Activated naive CD4-positive, alpha-beta T cell treated with anti-CD3 and anti-CD28 coated beads for 36 hours (primary cell): ENCODE data around the gene CCDC93. TPM values are rescaled to one million over a fixed set of nuclear protein-coding genes. Genes with fewer than 3 reads are reported as not detected.
"Not testable (repeated sequence)": the region's sequence is repeated elsewhere in the genome, so short reads cannot be mapped to it uniquely, and the experiment has no call there.

Source experiments
- CTCF ChIA-PET: fragments of 350-600 bp; sonication (Branson Sonifier 250); formaldehyde crosslinking; loops from one replicate; lab custom pipeline; 2021; ENCODE audit warnings: antibody characterized with exemption; lab: Charles Lee
- DNase-seq: peaks from one replicate; pipeline ENCODE4 v3.0.0-alpha.2; 2020
- H3K27ac Mint-ChIP-seq: one replicate; pipeline ENCODE4 v1.8.0; 2021; ENCODE audit warnings: mild to moderate bottlenecking, mixed read lengths
- H3K27me3 Mint-ChIP-seq: one replicate; pipeline ENCODE4 v1.8.0; 2021; ENCODE audit warnings: low read depth, mixed read lengths
- H3K36me3 Mint-ChIP-seq: one replicate; pipeline ENCODE4 v1.8.0; 2021; ENCODE audit warnings: low read depth, mixed read lengths
- H3K4me1 Mint-ChIP-seq: one replicate; pipeline ENCODE4 v1.8.0; 2021; ENCODE audit warnings: low read depth, mixed read lengths
- H3K4me3 Mint-ChIP-seq: one replicate; pipeline ENCODE4 v1.8.0; 2021; ENCODE audit warnings: mild to moderate bottlenecking, moderate library complexity, mixed read lengths
- H3K9me3 Mint-ChIP-seq: one replicate; pipeline ENCODE4 v1.8.0; 2021; ENCODE audit warnings: mixed read lengths
- intact Hi-C: fragments of 100-400 bp; cut with micrococcal nuclease; formaldehyde crosslinking; loops from one replicate; pipeline ENCODE4 v1.15.1; 2023
- total RNA-seq, 2 experiments: library from RNA; stranded (reverse); gene quantifications; one replicate each; pipeline ENCODE4 v1.2.3, GENCODE V29; 2021

Gene CCDC93
- total RNA-seq, 2 experiments from 2014 or later: 29.0 to 32.8 TPM

DNA sequence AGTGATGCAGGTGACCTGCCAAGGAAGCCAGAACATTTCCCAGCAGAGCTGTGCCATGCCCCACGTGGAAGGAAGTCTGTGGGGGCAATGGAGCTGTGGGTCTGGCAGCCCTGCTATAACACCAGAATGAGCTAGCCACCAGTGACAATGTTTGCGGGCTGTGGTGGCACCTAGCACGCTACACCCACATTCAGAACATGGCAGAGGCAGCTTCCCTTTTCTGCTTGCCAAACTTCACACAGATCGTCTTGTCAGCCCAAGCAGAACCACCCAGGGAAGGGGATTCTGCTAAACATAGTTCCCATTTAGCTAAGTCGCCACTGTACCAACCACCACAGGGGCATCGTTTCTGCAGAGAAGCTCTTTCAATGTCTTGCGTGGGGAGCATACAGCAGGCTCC, 27.0 kb upstream of the CCDC93 start:
- H3K9me3 Mint-ChIP-seq: peaks cover 5% of the 10 kb centered on the region
- no peak for DNase-seq
- intact Hi-C loops: loop anchor here (10.0 kb wide), 1 partner anchor 274 kb away; no protein-coding TSS in a partner anchor
- CTCF ChIA-PET: interaction anchor here (2.9 kb wide), 1 partner anchor 8 kb away, joined by 14 read pairs; no protein-coding TSS in a partner anchor
- H3K36me3 Mint-ChIP-seq: peaks cover 3% of the 10 kb centered on the region
- H3K27me3 Mint-ChIP-seq: peaks cover 35% of the 10 kb centered on the region
- no peak overlapping the region for H3K27ac Mint-ChIP-seq
- no peak overlapping the region for H3K4me3 Mint-ChIP-seq
- no peaks in the 10 kb centered on the region for H3K4me1 Mint-ChIP-seq

DNA sequence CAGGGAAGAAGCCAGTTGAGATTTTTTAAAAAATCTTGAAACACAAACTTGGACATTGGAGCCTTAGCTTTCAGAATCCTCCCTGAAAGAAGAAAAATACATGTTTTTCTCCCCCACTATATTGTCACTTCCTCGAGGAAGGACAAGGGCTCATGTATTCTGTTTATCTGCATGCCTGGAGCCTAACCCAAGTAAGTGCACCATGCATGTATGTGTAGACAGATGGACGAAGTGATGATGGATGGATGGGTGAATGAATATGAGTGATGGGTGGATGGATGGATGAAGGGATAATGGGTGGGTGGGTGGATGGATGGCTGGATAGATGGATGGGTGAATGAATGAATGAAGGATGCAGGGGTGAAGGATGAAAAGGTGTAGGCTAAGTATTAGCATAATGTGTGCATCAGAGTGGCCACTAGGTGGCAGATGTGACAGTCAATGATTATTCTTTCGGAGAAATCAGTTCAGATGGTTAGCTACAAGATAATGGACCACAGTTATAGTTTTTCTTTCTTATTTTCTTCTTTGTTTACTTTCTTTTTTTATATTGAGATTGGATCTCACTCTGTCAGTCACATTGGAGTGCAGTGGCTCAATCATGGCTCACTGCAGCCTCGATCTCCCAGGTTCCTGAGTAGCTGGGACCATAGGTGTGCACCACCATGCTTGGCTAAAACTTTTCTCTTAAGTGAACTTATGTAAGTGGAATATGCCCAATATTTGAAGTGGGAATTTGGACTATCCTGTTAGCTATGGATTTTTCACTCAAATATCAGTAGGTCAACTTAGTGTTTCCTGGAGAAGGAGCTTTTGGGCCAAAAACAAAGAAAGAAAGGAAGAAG, 18.5 kb upstream of the CCDC93 start:
- no peaks in the 10 kb centered on the region for H3K4me1 Mint-ChIP-seq
- CTCF ChIA-PET: interaction anchor here (0.7 to 2.7 kb wide), 23 partner anchors 9 to 1142 kb away, joined by 3 to 14 read pairs (median 5); no protein-coding TSS in a partner anchor

DNA sequence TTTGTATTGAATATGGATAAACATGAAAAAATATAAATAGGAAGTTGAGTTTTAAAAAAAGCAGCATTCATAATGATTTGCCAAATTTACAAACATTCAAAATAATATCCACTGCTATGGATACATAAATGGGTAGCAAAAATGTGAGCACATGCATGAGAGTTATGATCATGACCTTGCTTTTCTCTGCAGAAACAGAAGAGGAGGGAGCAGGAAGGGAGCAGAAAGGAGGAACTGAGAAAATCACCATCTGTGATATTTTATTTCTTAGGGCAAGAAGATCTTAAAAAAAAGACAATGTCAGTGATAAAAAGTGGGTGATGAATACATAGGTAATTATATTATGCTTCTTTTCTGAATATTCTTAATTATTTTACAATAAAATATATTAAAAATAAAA, 17.7 kb upstream of the CCDC93 start:
- no peak for DNase-seq
- Mint-ChIP-seq H3K4me3 (no peak overlapping the region), H3K9me3 (peaks cover 9% of the 10 kb centered on the region), H3K4me1 (no peaks in the 10 kb centered on the region), H3K27me3 (peaks cover 38% of the 10 kb centered on the region), H3K27ac (no peak overlapping the region), H3K36me3 (peaks cover 3% of the 10 kb centered on the region)
- CTCF ChIA-PET: interaction anchor here (0.9 to 2.7 kb wide), 3 partner anchors 15 to 1143 kb away, joined by 3 to 14 read pairs (median 4); no protein-coding TSS in a partner anchor
- intact Hi-C loops: no loop called here

More for the DNA sequence above, 18.5 kb upstream of the CCDC93 start:
- peak; percentile 69 for DNase-seq
- Mint-ChIP-seq H3K27ac (no peak overlapping the region), H3K27me3 (peaks cover 42% of the 10 kb centered on the region), H3K36me3 (peaks cover 3% of the 10 kb centered on the region), H3K4me3 (no peak overlapping the region), H3K9me3 (peaks cover 10% of the 10 kb centered on the region)
- intact Hi-C loops: loop anchor here (1.0 kb wide), 1 partner anchor 823 kb away; no protein-coding TSS in a partner anchor

DNA sequence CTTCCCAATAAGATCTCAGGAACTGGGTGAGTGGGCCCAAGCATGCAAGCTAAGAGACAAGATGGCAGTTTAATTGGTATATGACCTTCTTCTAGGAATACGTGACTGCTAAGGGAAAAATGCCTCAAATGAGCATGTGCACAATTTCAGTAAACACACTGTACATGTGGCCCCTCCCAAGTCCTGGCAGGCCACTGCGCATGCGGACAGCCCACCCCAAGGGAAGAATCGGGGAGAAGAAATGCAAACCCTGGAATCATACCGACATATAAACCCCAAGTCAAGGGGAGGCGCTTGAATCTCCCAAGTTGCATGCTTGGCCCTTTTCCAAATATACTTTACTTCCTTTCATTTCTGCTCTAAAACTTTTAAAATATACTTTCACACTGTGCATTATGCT, 15.2 kb upstream of the CCDC93 start:
- CTCF ChIA-PET: interaction anchor here (0.8 to 2.1 kb wide), 2 partner anchors 11 to 26 kb away, joined by 4 to 8 read pairs; no protein-coding TSS in a partner anchor
- no peaks in the 10 kb centered on the region for H3K36me3 Mint-ChIP-seq
- no peaks in the 10 kb centered on the region for H3K9me3 Mint-ChIP-seq
- H3K4me1 Mint-ChIP-seq: no peaks in the 10 kb centered on the region
- H3K4me3 Mint-ChIP-seq: no peak overlapping the region
- H3K27ac Mint-ChIP-seq: no peak overlapping the region
- intact Hi-C loops: no loop called here
- DNase-seq: no peak
- H3K27me3 Mint-ChIP-seq: peaks cover 27% of the 10 kb centered on the region

DNA sequence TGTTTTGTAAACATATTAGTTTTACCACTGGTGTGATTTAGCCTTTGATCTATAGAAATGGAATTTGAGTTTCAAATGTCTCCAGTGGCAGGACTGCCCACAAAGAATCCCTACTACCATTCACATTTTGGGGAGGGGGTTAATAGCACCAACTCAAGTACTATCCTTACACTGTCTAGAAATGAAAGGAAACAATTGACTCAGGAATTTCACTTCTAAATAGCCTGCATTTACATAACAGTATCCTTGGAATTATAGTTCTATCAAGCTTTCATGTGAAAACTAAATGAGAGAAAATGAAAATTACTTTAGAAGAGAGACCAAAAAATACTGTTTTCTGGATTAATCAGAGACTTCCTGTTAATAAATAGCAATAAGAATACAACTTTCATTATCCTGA, 7.5 kb upstream of the CCDC93 start:
- Mint-ChIP-seq H3K4me3 (no peak overlapping the region), H3K36me3 (no peaks in the 10 kb centered on the region), H3K9me3 (peaks cover 3% of the 10 kb centered on the region), H3K27me3 (peaks cover 9% of the 10 kb centered on the region), H3K27ac (no peak overlapping the region), H3K4me1 (peaks cover 9% of the 10 kb centered on the region)
- CTCF ChIA-PET: interaction anchor here (1.0 to 2.3 kb wide), 2 partner anchors 11 kb away, joined by 3 to 6 read pairs; no protein-coding TSS in a partner anchor
- intact Hi-C loops: no loop called here
- DNase-seq: no peak

DNA sequence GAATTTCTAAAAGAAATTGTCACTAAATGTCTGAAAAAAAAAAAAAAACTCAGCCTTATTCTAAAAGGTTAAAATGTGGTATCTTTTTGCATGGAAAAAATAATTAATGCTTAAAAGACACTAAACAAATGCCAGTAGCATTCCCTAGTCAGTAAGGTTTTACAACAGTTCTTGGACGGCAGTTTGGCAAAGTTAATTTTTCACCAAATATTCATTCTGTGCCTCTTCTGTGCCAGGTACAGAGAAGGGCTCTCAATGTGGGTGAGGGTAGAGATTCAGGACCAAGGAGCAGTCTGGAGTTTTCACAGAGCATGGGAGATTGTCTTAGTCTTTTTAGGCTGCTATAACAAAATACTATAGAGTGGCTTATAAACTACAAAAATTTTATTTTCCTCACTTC, 6.0 kb upstream of the CCDC93 start:
- Mint-ChIP-seq H3K4me1 (peaks cover 11% of the 10 kb centered on the region), H3K27ac (no peak overlapping the region), H3K36me3 (no peaks in the 10 kb centered on the region), H3K27me3 (peaks cover 7% of the 10 kb centered on the region), H3K9me3 (peaks cover 3% of the 10 kb centered on the region), H3K4me3 (no peak overlapping the region)
- CTCF ChIA-PET: interaction anchor here (1.0 kb wide), 1 partner anchor 17 kb away, joined by 3 read pairs; no protein-coding TSS in a partner anchor
- no peak for DNase-seq
- intact Hi-C loops: no loop called here

DNA sequence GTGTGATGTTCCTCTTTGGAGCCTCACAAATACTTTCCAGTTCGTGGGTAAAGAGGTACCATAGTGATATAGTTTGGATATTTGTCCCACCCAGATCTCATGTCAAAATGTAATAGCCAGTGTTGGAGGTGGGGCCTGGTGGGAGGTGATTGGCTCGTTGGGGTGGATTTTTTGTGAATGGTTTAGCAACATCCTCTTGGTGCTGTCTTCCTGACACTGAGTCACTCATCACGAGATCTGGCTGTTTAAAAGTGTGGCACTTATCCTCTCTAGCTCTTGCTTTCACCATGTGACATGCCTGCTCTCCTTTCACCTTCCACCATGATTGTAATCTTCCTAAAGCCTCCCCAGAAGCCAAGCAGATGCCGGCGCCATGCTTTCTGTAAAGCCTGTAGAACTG, 3.0 kb upstream of the CCDC93 start:
- Mint-ChIP-seq H3K27ac (peak overlapping the region; percentile 65), H3K36me3 (no peaks in the 10 kb centered on the region), H3K4me1 (peaks cover 25% of the 10 kb centered on the region), H3K4me3 (no peak overlapping the region), H3K27me3 (peaks cover 4% of the 10 kb centered on the region), H3K9me3 (peaks cover 3% of the 10 kb centered on the region)
- peak; percentile 50 for DNase-seq
- intact Hi-C loops: no loop called here
- CTCF ChIA-PET: interaction anchor here (0.5 to 3.4 kb wide), 5 partner anchors 13 to 30 kb away, joined by 4 to 31 read pairs (median 7); no protein-coding TSS in a partner anchor

DNA sequence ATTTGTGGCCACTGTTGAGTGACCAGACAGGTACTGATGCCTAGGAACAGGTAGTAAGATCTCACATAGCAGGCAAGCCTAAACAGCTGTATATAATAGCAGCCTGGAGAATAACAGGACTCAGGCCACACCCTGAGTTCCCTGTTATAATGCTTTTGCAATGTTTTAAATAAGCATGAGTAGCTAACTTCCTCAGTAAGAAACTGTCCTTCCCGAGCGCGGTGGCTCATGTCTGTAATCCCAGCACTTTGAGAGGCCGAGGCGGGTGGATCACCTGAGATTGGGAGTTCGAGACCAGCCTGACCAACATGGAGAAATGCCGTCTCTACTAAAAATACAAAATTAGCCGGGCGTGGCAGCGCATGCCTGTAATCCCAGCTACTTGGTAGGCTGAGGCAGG, 1.9 kb upstream of the CCDC93 start:
- H3K27ac Mint-ChIP-seq, H3K9me3 Mint-ChIP-seq, intact Hi-C loops, H3K36me3 Mint-ChIP-seq, H3K27me3 Mint-ChIP-seq, DNase-seq: not testable (repeated sequence)
- CTCF ChIA-PET: interaction anchor here (1.1 to 3.4 kb wide), 4 partner anchors 12 to 173 kb away, joined by 3 to 31 read pairs (median 6); no protein-coding TSS in a partner anchor
- Mint-ChIP-seq H3K4me3 (peak overlapping the region; percentile 6), H3K4me1 (peaks cover 32% of the 10 kb centered on the region)

DNA sequence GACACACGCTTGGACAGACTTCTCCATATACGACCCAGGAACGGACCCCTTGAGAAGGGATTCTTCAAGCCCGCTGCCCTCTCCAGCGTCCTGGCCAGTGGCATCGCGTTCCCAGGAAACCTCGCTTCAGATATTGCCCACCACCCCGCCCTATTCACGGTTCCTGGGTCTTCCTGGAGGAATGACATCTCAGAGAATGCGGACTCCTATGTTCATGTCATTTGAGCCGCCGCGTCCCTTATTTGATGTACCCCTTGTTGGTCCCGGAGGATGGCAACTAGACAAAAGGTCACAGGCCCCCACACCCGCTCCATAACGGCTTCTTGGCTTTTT, 588 bp upstream of the CCDC93 start:
- DNase-seq: no peak
- CTCF ChIA-PET: interaction anchor here (0.6 to 3.4 kb wide), 5 partner anchors 10 to 220 kb away, joined by 3 to 31 read pairs (median 4); partner anchors contain the start of gene DDX18
- peak overlapping the region; percentile 95 for H3K4me3 Mint-ChIP-seq

DNA sequence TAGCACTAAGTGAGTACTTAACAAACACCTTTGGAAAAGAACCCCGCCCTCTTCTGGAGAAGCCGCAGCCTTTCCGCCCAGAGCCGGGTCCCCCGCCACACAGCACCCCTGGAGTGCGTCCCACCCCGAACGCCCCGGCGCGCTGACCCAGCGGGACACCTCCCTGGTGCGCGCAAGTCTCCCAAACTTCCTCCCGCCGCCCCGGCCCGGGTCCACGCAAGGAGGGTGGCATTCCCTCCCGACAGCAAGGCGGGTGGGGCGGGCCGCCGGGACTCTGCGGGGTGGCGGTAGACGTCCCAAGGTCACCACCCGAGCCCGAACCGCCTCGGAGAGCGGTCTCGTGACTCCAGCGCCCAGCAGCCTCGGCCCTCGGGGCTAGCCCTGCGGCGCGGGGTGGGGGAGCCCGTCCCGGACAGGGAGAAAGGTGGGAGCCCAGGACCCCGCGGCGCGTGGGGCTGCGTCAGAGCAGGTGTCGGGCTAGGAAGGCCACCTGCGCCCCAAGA, 598 bp downstream of the CCDC93 start:
- DNase-seq: peak; percentile 43
- intact Hi-C loops: loop anchor here (1.0 to 5.0 kb wide), 2 partner anchors 10 to 1354 kb away; partner anchors contain the start of genes C2orf76 and DBI
- H3K4me1 Mint-ChIP-seq: peaks cover 38% of the 10 kb centered on the region
- H3K27me3 Mint-ChIP-seq: no peaks in the 10 kb centered on the region
- peak overlapping the region; percentile 95 for H3K4me3 Mint-ChIP-seq
- H3K9me3 Mint-ChIP-seq: peaks cover 3% of the 10 kb centered on the region
- CTCF ChIA-PET: interaction anchor here (3.4 kb wide), 1 partner anchor 9 kb away, joined by 31 read pairs; no protein-coding TSS in a partner anchor
- H3K36me3 Mint-ChIP-seq: peaks cover 2% of the 10 kb centered on the region
- H3K27ac Mint-ChIP-seq: peak overlapping the region; percentile 24

More for the DNA sequence above, 588 bp upstream of the CCDC93 start:
- Mint-ChIP-seq H3K36me3 (peaks cover 2% of the 10 kb centered on the region), H3K27ac (peak overlapping the region; percentile 63), H3K27me3 (no peaks in the 10 kb centered on the region), H3K9me3 (peaks cover 3% of the 10 kb centered on the region), H3K4me1 (peaks cover 38% of the 10 kb centered on the region)
- intact Hi-C loops: loop anchor here (1.0 to 5.0 kb wide), 5 partner anchors 74 to 1353 kb away; partner anchors contain the start of genes C2orf76, DBI, DDX18 and INSIG2

DNA sequence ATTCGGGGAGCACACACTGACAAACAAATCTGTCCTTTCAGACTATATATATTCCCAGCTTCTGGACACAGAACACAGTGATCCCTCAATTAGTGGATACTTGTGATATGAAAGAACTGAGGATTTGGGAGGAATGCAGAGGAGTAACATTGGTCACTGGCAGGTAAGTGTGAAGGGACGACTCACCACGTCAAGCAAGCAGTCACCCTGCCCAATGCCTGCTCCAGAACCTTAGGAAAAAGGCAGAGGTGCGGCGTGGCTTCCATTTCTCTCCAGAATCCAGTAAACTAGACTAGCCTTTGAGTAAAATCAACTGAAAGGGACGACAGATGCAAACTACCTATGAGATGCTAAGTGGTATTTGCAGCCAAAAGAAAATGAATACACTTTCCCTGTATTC, 1.1 kb downstream of the CCDC93 start:
- CTCF ChIA-PET: interaction anchor here (1.3 to 2.1 kb wide), 2 partner anchors 10 to 787 kb away, joined by 3 to 18 read pairs; no protein-coding TSS in a partner anchor
- Mint-ChIP-seq H3K36me3 (peaks cover 6% of the 10 kb centered on the region), H3K4me3 (peak overlapping the region; percentile 95), H3K9me3 (peaks cover 2% of the 10 kb centered on the region), H3K4me1 (peaks cover 40% of the 10 kb centered on the region), H3K27ac (peak overlapping the region; percentile 24), H3K27me3 (no peaks in the 10 kb centered on the region)
- DNase-seq: no peak
- intact Hi-C loops: loop anchor here (1.0 to 5.0 kb wide), 2 partner anchors 9 to 1355 kb away; partner anchors contain the start of genes C2orf76 and DBI

DNA sequence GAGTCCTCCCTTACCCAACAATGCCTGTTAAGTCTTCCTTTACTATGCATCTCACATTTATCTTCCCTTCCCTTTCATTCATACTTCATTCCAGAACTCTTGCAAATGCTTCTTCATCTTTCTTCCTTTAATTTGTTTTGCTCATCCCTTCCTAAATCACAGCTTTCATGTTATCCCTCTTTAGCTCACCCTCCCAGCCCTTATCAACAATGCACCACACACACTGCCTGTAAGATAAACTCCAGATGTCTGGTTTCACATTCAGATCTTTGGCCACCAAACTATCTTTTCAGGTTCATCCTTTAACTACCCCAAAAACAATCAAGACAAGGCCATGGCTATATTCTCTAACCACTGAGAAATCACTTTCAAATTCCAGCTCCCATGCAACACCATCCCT, 3.4 kb downstream of the CCDC93 start:
- peaks cover 17% of the 10 kb centered on the region for H3K36me3 Mint-ChIP-seq

More for the DNA sequence above, 3.4 kb downstream of the CCDC93 start:
- Mint-ChIP-seq H3K9me3 (no peaks in the 10 kb centered on the region), H3K4me1 (peaks cover 43% of the 10 kb centered on the region), H3K4me3 (no peak overlapping the region), H3K27ac (no peak overlapping the region), H3K27me3 (no peaks in the 10 kb centered on the region)
- intact Hi-C loops: loop anchor here (5.0 kb wide), 1 partner anchor 1357 kb away; the partner anchor contains the start of genes C2orf76 and DBI
- DNase-seq: no peak
- CTCF ChIA-PET: interaction anchor here (1.4 to 2.1 kb wide), 3 partner anchors 7 to 22 kb away, joined by 3 to 18 read pairs (median 7); no protein-coding TSS in a partner anchor
